ENCODE measurements around the gene GRID2. TPM values are rescaled to one million over a fixed set of nuclear protein-coding genes. Genes with fewer than 3 reads are reported as not detected.

GRID2 gene
- total and polyA plus RNA-seq, 9 of the 15 experiments (the other 6 are each of a cell fraction or from before 2014, with no cell fraction given) = 0.04 TPM; not detected in 7

DNA sequence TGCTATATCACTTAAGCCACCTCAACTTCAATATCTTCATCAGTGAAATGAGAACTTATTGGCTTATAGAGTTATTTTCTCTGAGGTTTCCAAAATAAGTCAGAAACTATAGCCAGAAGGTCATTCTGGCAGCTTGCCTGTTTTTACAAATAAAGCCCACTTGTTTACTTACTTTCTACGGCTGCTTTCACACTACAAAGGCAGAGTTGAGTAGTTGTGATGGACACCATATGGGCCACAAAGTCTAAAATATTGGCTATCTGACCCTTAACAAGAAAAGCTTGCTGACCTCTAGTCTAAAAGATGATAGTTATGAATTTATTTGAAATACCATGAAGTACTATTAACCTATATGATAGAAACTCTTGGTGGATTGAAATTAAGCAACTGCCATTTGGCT lies 1457.5 kb downstream of the GRID2 start:
- in situ Hi-C loops (cut with MboI) (no loop called here), intact Hi-C loops (cut with micrococcal nuclease) (no loop called here)
- Histone ChIP-seq H3K4me2 (ENCODE audit: insufficient read depth, low read length) (no peak overlapping the region), H2AFZ (ENCODE audit: low read depth, low read length) (no peak overlapping the region), H3K4me3 (no peak overlapping the region), H3K9ac (ENCODE audit: insufficient read depth in 1 of 2, low read depth in 2 of 2, low read length in 2 of 2) (no peak overlapping the region), H3K9me3 (replicated peaks; ENCODE audit: control insufficient read depth, insufficient read depth, low read depth, low read length) (no peaks in the 10 kb centered on the region), H4K20me1 (replicated peaks; ENCODE audit: control insufficient read depth, insufficient read depth, low read length) (no peaks in the 10 kb centered on the region), H3K79me2 (ENCODE audit: control insufficient read depth, insufficient read depth, low read length) (no peaks in the 10 kb centered on the region), H3K27me3 (ENCODE audit: control insufficient read depth in 2 of 2, insufficient read depth in 2 of 2, low read length in 2 of 2) (no peaks in the 10 kb centered on the region), H3K36me3 (ENCODE audit: control insufficient read depth, insufficient read depth, low read length) (no peaks in the 10 kb centered on the region), H3K9me1 (ENCODE audit: control insufficient read depth, insufficient read depth, low read length) (no peaks in the 10 kb centered on the region), H3K4me1 (replicated peaks in 1 of 2; ENCODE audit: control insufficient read depth in 2 of 2, insufficient read depth in 2 of 2, low read length in 2 of 2) (no peaks in the 10 kb centered on the region), H3K27ac (ENCODE audit: extremely low read depth, low read depth, low read length) (no peak overlapping the region)
- TF ChIP-seq GTF2E2 (tag; IDR thresholded peaks at IDR 0.05) (no peak), GATAD2A (IDR thresholded peaks at IDR 0.05) (no peak), HNRNPUL1 (IDR thresholded peaks at IDR 0.05; ENCODE audit: low read length) (no peak), SMAD2 (IDR thresholded peaks at IDR 0.05; ENCODE audit: low read depth, low read length) (no peak), CSDE1 (IDR thresholded peaks at IDR 0.05) (no peak), CHCHD3 (CRISPR knock-in tag; IDR thresholded peaks at IDR 0.05) (no peak), PHF21A (IDR thresholded peaks at IDR 0.05; ENCODE audit: borderline replicate concordance, low read depth) (no peak)
- TF ChIP-seq, protein P1, sequence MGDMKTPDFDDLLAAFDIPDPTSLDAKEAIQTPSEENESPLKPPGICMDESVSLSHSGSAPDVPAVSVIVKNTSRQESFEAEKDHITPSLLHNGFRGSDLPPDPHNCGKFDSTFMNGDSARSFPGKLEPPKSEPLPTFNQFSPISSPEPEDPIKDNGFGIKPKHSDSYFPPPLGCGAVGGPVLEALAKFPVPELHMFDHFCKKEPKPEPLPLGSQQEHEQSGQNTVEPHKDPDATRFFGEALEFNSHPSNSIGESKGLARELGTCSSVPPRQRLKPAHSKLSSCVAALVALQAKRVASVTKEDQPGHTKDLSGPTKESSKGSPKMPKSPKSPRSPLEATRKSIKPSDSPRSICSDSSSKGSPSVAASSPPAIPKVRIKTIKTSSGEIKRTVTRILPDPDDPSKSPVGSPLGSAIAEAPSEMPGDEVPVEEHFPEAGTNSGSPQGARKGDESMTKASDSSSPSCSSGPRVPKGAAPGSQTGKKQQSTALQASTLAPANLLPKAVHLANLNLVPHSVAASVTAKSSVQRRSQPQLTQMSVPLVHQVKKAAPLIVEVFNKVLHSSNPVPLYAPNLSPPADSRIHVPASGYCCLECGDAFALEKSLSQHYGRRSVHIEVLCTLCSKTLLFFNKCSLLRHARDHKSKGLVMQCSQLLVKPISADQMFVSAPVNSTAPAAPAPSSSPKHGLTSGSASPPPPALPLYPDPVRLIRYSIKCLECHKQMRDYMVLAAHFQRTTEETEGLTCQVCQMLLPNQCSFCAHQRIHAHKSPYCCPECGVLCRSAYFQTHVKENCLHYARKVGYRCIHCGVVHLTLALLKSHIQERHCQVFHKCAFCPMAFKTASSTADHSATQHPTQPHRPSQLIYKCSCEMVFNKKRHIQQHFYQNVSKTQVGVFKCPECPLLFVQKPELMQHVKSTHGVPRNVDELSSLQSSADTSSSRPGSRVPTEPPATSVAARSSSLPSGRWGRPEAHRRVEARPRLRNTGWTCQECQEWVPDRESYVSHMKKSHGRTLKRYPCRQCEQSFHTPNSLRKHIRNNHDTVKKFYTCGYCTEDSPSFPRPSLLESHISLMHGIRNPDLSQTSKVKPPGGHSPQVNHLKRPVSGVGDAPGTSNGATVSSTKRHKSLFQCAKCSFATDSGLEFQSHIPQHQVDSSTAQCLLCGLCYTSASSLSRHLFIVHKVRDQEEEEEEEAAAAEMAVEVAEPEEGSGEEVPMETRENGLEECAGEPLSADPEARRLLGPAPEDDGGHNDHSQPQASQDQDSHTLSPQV (IDR thresholded peaks at IDR 0.05) = no peak
- ChIA-PET CTCF (ENCODE audit: low intra/inter-chr PET ratio) (interaction anchor here (0.6 kb wide), 1 partner anchor 85 kb away, joined by 4 read pairs; no protein-coding TSS in a partner anchor), POLR2A (no interaction called here)
- ATAC-seq (no peak), DNase-seq (ENCODE audit: extremely low read depth in 1 of 4, low spot score in 3 of 4) (no peak), FAIRE-seq (no peak)
- no TSS peak for BruUV-seq (replicated peaks)
- WGBS (ENCODE audit: insufficient coverage, low coverage, missing lambda C conversion rate) = 0% methylated on average over 1 of the region's 1 CpG
